B cell (primary cell): ENCODE data around the gene ASB2. TPM values are rescaled to one million over a fixed set of nuclear protein-coding genes. Genes with fewer than 3 reads are reported as not detected.

ENCODE experiments used
- ATAC-seq: fragments of 200-7000 bp; cut with Tn5 transposase; one replicate; pipeline ENCODE4 v1.10.0; 2021; ENCODE audit warnings: low read depth, mild to moderate bottlenecking, moderate number of reproducible peaks, moderate library complexity
- CTCF ChIA-PET: fragments of 350-600 bp; sonication (Branson Sonifier 250); formaldehyde crosslinking; loops from one replicate; lab custom pipeline; 2021; ENCODE audit warnings: antibody characterized with exemption, inconsistent platforms; lab: Charles Lee
- POLR2A ChIA-PET: fragments of 350-600 bp; sonication (Branson Sonifier 250); formaldehyde crosslinking; loops from one replicate; lab custom pipeline; 2021; ENCODE audit warnings: antibody characterized with exemption; lab: Charles Lee
- DNase-seq: peaks from one replicate; pipeline ENCODE4 v3.0.0; 2013
- H2AFZ ChIP-seq: 2 replicates; pipeline ENCODE4 v1.6.1; 2012; ENCODE audit warnings: mild to moderate bottlenecking, low read depth, low read length; ENCODE audit not compliant: insufficient read depth, poor library complexity, severe bottlenecking
- H3K27ac ChIP-seq, 2 donors: 1 replicate in 1 of 2; 2 replicates in 1 of 2; pipeline ENCODE4 v1.5.1; 2012 to 2013; ENCODE audit warnings: low read length in 2 of 2, mild to moderate bottlenecking in 2 of 2, moderate library complexity in 1 of 2
- H3K27me3 ChIP-seq, 4 experiments: fragments of 200-600 bp in 1 of 4; sonication (generic) in 1 of 4; replicated peaks in 1 of 4; 1 replicate in 2 of 4; 2 replicates in 2 of 4; pipeline versions ENCODE4 v1.6.1 to v1.7.0; 2013 to 2016; ENCODE audit warnings: low read length in 3 of 4, mild to moderate bottlenecking in 2 of 4, mixed read lengths in 1 of 4, moderate library complexity in 1 of 4; ENCODE audit not compliant: insufficient read depth in 4 of 4, control insufficient read depth in 3 of 4; ENCODE audit errors: control extremely low read depth in 1 of 4
- H3K36me3 ChIP-seq, 2 experiments: replicated peaks in 1 of 2; 1 replicate in 1 of 2; 2 replicates in 1 of 2; pipeline versions ENCODE4 v1.6.1 to v1.7.1; 2013; ENCODE audit warnings: low read length in 1 of 2; ENCODE audit not compliant: insufficient read depth in 2 of 2, control insufficient read depth in 1 of 2; ENCODE audit errors: control extremely low read depth in 1 of 2, extremely low read depth in 1 of 2
- H3K4me1 ChIP-seq, 2 donors: fragments of 200-600 bp in 1 of 2; sonication (generic) in 1 of 2; 1 replicate in 1 of 2; 2 replicates in 1 of 2; pipeline versions ENCODE4 v1.5.1 to v1.6.1; 2013 to 2017; ENCODE audit warnings: low read length in 2 of 2; ENCODE audit not compliant: control insufficient read depth in 2 of 2, insufficient read depth in 2 of 2
- H3K4me2 ChIP-seq: replicated peaks from 2 replicates; pipeline ENCODE3; 2012; ENCODE audit warnings: mild to moderate bottlenecking, low read depth, low read length; ENCODE audit not compliant: poor library complexity, severe bottlenecking
- H3K4me3 ChIP-seq, 5 experiments: fragments of 200-600 bp in 1 of 5; sonication (generic) in 1 of 5; 1 replicate in 3 of 5; 2 replicates in 2 of 5; pipeline versions ENCODE4 v1.5.1 to v1.7.0; 2011 to 2016; ENCODE audit warnings: low read length in 4 of 5, mild to moderate bottlenecking in 4 of 5, low read depth in 2 of 5, control low read depth in 1 of 5, moderate library complexity in 1 of 5; ENCODE audit not compliant: insufficient read depth in 1 of 5; ENCODE audit errors: control extremely low read depth in 1 of 5, extremely low read depth in 1 of 5
- H3K79me2 ChIP-seq: fragments of 200-600 bp; sonication (generic); one replicate; pipeline ENCODE4 v1.6.0; 2016; ENCODE audit warnings: low read length; ENCODE audit not compliant: control insufficient read depth, insufficient read depth
- H3K9ac ChIP-seq: fragments of 200-600 bp; sonication (generic); 2 replicates; pipeline ENCODE4 v1.6.1; 2017; ENCODE audit warnings: mild to moderate bottlenecking, low read length, moderate library complexity
- H3K9me3 ChIP-seq, 3 donors: one replicate each; pipeline versions ENCODE4 v1.6.1 to v1.7.1; 2013; ENCODE audit warnings: low read length in 2 of 3; ENCODE audit not compliant: control insufficient read depth in 2 of 3, insufficient read depth in 1 of 3; ENCODE audit errors: control extremely low read depth in 1 of 3
- H4K20me1 ChIP-seq: 2 replicates; pipeline ENCODE4 v1.6.0; 2012; ENCODE audit warnings: mild to moderate bottlenecking, low read length; ENCODE audit not compliant: insufficient read depth, control insufficient read depth, poor library complexity, severe bottlenecking
- H3K27ac Mint-ChIP-seq: one replicate; pipeline ENCODE4 v1.8.0; 2021; ENCODE audit warnings: mixed read lengths
- H3K27me3 Mint-ChIP-seq: one replicate; pipeline ENCODE4 v1.8.0; 2021; ENCODE audit warnings: mixed read lengths
- H3K4me1 Mint-ChIP-seq: one replicate; pipeline ENCODE4 v1.8.0; 2021; ENCODE audit warnings: mixed read lengths
- H3K4me3 Mint-ChIP-seq: one replicate; pipeline ENCODE4 v1.8.0; 2021; ENCODE audit warnings: mixed read lengths
- H3K9me3 Mint-ChIP-seq: one replicate; pipeline ENCODE4 v1.8.0; 2022; ENCODE audit warnings: mixed read lengths; ENCODE audit not compliant: insufficient read depth
- CTCF ChIP-seq: fragments of 200-600 bp; IDR thresholded peaks from one replicate; pipeline ENCODE4 v1.8.0; 2022; ENCODE audit warnings: antibody characterized with exemption, mild to moderate bottlenecking
- EZH2 ChIP-seq: IDR thresholded peaks from 2 replicates; pipeline ENCODE4 v1.6.1; 2012; ENCODE audit warnings: borderline replicate concordance, low read depth, mild to moderate bottlenecking, moderate library complexity, low read length; ENCODE audit not compliant: insufficient read depth, poor library complexity, severe bottlenecking
- WGBS: methylation state at CpG from one replicate; pipeline ENCODE4 v1.1.5; 2013; ENCODE audit warnings: missing lambda C conversion rate; ENCODE audit not compliant: insufficient coverage; 5-methylcytosine and 5-hydroxymethylcytosine counted together
- intact Hi-C: fragments of 100-400 bp; cut with micrococcal nuclease; formaldehyde crosslinking; loops from one replicate; pipeline ENCODE4 v1.10.0; 2022
- polyA plus RNA-seq: library from polyadenylated mRNA; depleted of rRNA; stranded (reverse); fragments of >200 nt; gene quantifications from 2 replicates; pipeline ENCODE4 v1.2.3, GENCODE V29; 2012
- total RNA-seq, 2 donors: library from RNA; stranded (reverse); fragments of 120-200 nt in 1 of 2; gene quantifications; 1 replicate in 1 of 2; 2 replicates in 1 of 2; pipeline versions ENCODE4 v1.2.3 to v1.2.4, GENCODE V29; 2013 to 2022

ASB2 gene
- total and polyA plus RNA-seq, 2 donors (not counting 1 experiment from before 2014, with no cell fraction given): 1.5 to 2.7 TPM

GRCh38 chr14:93972618-93973205, 3.7 kb downstream of the ASB2 start:
- H3K27ac Mint-ChIP-seq: no peak overlapping the region
- peaks cover 0 to 34% (median 23%) of the 10 kb centered on the region in 4 experiments for H3K27me3 ChIP-seq
- H3K36me3 ChIP-seq: no peaks in the 10 kb centered on the region
- no peak for TF ChIP-seq CTCF
- no peaks in the 10 kb centered on the region for H3K79me2 ChIP-seq
- no peaks in the 10 kb centered on the region for H3K9me3 Mint-ChIP-seq
- peaks cover 0 to 17% (median 8%) of the 10 kb centered on the region in 3 donors for H3K9me3 ChIP-seq
- ATAC-seq (no peak), DNase-seq (no peak)
- peaks cover 59% of the 10 kb centered on the region for H3K4me1 Mint-ChIP-seq
- no peak overlapping the region for H2AFZ ChIP-seq
- H4K20me1 ChIP-seq: no peaks in the 10 kb centered on the region
- 92% methylated on average over 5 of the region's 6 CpGs for WGBS
- intact Hi-C loops: no loop called here
- H3K4me1 ChIP-seq: peaks cover 56 to 58% of the 10 kb centered on the region in 2 donors
- ChIA-PET CTCF (interaction anchor here (2.4 to 37.7 kb wide), 5 partner anchors 14 to 31 kb away, joined by 10 to 1036 read pairs (median 23); no protein-coding TSS in a partner anchor), POLR2A (no interaction called here)
- no peak overlapping the region for H3K27ac ChIP-seq
- H3K4me3 ChIP-seq: no peak overlapping the region
- H3K4me3 Mint-ChIP-seq: no peak overlapping the region
- peaks cover 31% of the 10 kb centered on the region for H3K27me3 Mint-ChIP-seq
- H3K9ac ChIP-seq: no peak overlapping the region
- H3K4me2 ChIP-seq: no peak overlapping the region

GRCh38 chr14:93971635-93972027, 4.7 kb downstream of the ASB2 start:
- no peaks in the 10 kb centered on the region for H3K79me2 ChIP-seq
- TF ChIP-seq CTCF: no peak
- no peak for TF ChIP-seq EZH2
- peak overlapping the region; percentile 86 for H3K27ac Mint-ChIP-seq
- H3K36me3 ChIP-seq: no peaks in the 10 kb centered on the region
- H2AFZ ChIP-seq: no peak overlapping the region
- POLR2A ChIA-PET: interaction anchor here (1.4 to 2.6 kb wide), 4 partner anchors 9 to 31 kb away, joined by 6 to 25 read pairs (median 10); no protein-coding TSS in a partner anchor
- H3K9ac ChIP-seq: peak overlapping the region; percentile 81
- H3K9me3 ChIP-seq: peaks cover 0 to 11% (median 0%) of the 10 kb centered on the region in 3 donors
- ATAC-seq (no peak), DNase-seq (no peak)
- peak overlapping the region; percentile 92 for H3K4me2 ChIP-seq
- peaks cover 0 to 29% (median 18%) of the 10 kb centered on the region in 4 experiments for H3K27me3 ChIP-seq
- CTCF ChIA-PET: interaction anchor here (0.9 to 37.7 kb wide), 9 partner anchors 10 to 165 kb away, joined by 3 to 1036 read pairs (median 12); partner anchors contain the start of gene CCDC197
- no CpG with 5 or more reads among the region's 3 CpGs for WGBS
- H3K4me1 ChIP-seq: peaks cover 63% of the 10 kb centered on the region in 2 donors
- H3K4me1 Mint-ChIP-seq: peaks cover 64% of the 10 kb centered on the region
- peak overlapping the region in 2 of 5 experiments; percentile 73 to 78 for H3K4me3 ChIP-seq
- H3K27ac ChIP-seq: no peak overlapping the region
- H3K27me3 Mint-ChIP-seq: peaks cover 25% of the 10 kb centered on the region
- H3K9me3 Mint-ChIP-seq: no peaks in the 10 kb centered on the region
- peak overlapping the region; percentile 93 for H3K4me3 Mint-ChIP-seq
- H4K20me1 ChIP-seq: no peaks in the 10 kb centered on the region
- intact Hi-C loops: loop anchor here (1.0 to 2.0 kb wide), 2 partner anchors 12 to 17 kb away; no protein-coding TSS in a partner anchor
